OCI-LY1 (cell line): ENCODE data around the gene CLEC16A.
"Not testable (repeated sequence)": the region's sequence is repeated elsewhere in the genome, so short reads cannot be mapped to it uniquely, and the experiment has no call there.

ENCODE experiments used
- H2AFZ ChIP-seq: fragments of 200-600 bp; sonication (generic), shearing (Covaris generic); 2 replicates; pipeline ENCODE4 v1.6.0; 2014; ENCODE audit warnings: antibody characterized with exemption, mild to moderate bottlenecking, low read length
- H3F3A ChIP-seq: fragments of 200-600 bp; sonication (generic), shearing (Covaris generic); 2 replicates; pipeline ENCODE4 v1.6.0; 2014; ENCODE audit warnings: mild to moderate bottlenecking, antibody characterized with exemption, low read length, moderate library complexity; ENCODE audit not compliant: insufficient read depth
- H3K27ac ChIP-seq: fragments of 200-600 bp; sonication (generic); 2 replicates; pipeline ENCODE4 v1.5.1; 2014; ENCODE audit warnings: low read length, mixed run types, mild to moderate bottlenecking, low read depth; ENCODE audit not compliant: poor library complexity, severe bottlenecking
- H3K27me3 ChIP-seq: fragments of 200-600 bp; sonication (generic); 2 replicates; pipeline ENCODE4 v1.6.0; 2014; ENCODE audit warnings: antibody characterized with exemption, mild to moderate bottlenecking, low read length, moderate library complexity; ENCODE audit not compliant: insufficient read depth
- H3K36me3 ChIP-seq: fragments of 200-600 bp; sonication (generic); 2 replicates; pipeline ENCODE4 v1.6.1; 2014; ENCODE audit warnings: mild to moderate bottlenecking, antibody characterized with exemption, low read length, moderate library complexity, mixed read lengths; ENCODE audit not compliant: insufficient read depth
- H3K4me1 ChIP-seq: fragments of 200-600 bp; sonication (generic); 2 replicates; pipeline ENCODE4 v1.5.1; 2014; ENCODE audit warnings: mild to moderate bottlenecking, low read length, moderate library complexity; ENCODE audit not compliant: insufficient read depth, severe bottlenecking
- H3K4me2 ChIP-seq: fragments of 200-600 bp; sonication (generic), shearing (Covaris generic); 2 replicates; pipeline ENCODE4 v1.6.1; 2014; ENCODE audit warnings: low read length
- H3K4me3 ChIP-seq: fragments of 200-600 bp; sonication (generic); 2 replicates; pipeline ENCODE4 v1.5.1; 2014; ENCODE audit warnings: low read length, low read depth, mild to moderate bottlenecking, mixed read lengths; ENCODE audit not compliant: poor library complexity, severe bottlenecking
- H3K79me2 ChIP-seq: fragments of 200-600 bp; shearing (Covaris generic); 2 replicates; pipeline ENCODE4 v1.6.1; 2016; ENCODE audit warnings: mixed run types, low read length, mixed read lengths; ENCODE audit not compliant: insufficient read depth
- H3K9ac ChIP-seq: fragments of 200-600 bp; sonication (generic), shearing (Covaris generic); 2 replicates; pipeline ENCODE4 v1.6.1; 2014; ENCODE audit warnings: mild to moderate bottlenecking, low read length, mixed read lengths
- H3K9me2 ChIP-seq: fragments of 200-600 bp; sonication (generic), shearing (Covaris generic); 2 replicates; pipeline ENCODE4 v1.6.1; 2014; ENCODE audit warnings: low read depth, mild to moderate bottlenecking, low read length, mixed read lengths
- H3K9me3 ChIP-seq: fragments of 200-600 bp; shearing (Covaris generic); 2 replicates; pipeline ENCODE4 v1.6.1; 2014; ENCODE audit warnings: low read length, mixed read lengths
- H4K20me1 ChIP-seq: fragments of 200-600 bp; sonication (generic), shearing (Covaris generic); 2 replicates; pipeline ENCODE4 v1.6.0; 2016; ENCODE audit warnings: mild to moderate bottlenecking, low read length; ENCODE audit not compliant: insufficient read depth
- CTCF ChIP-seq: fragments of 200-600 bp; sonication (generic), shearing (Covaris generic); IDR thresholded peaks from 2 replicates; pipeline ENCODE4 v1.5.1; 2017; ENCODE audit warnings: mild to moderate bottlenecking, antibody characterized with exemption, low read length, moderate library complexity, mixed read lengths
- EZH2 ChIP-seq: fragments of 200-600 bp; sonication (generic), shearing (Covaris generic); IDR thresholded peaks from 2 replicates; pipeline ENCODE4 v1.8.0; 2017; ENCODE audit warnings: borderline replicate concordance, mixed run types, mild to moderate bottlenecking, antibody characterized with exemption, low read length, moderate library complexity, mixed read lengths

The CLEC16A gene

DNA sequence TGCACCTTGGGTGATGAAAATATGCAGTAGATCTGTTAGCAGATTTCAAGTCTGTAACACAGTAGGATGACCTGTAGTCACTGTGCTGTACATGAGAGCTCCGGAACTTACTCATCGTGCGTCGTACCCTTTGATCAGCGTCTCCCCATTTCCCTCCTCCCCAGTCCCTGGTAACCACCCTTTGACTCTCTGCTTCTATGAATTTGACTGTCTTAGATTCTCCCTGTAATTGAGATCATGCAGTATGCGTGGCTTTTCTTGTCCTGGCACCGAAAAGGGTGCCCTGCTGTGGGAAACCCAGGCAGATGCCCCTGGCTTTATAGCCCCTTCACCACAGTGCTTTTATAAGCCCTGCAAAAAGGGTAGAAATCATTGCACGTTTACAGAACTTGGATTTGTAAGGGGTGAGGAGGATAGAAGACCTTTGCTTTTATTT is 20.5 kb downstream of the CLEC16A start:
- no peaks in the 10 kb centered on the region for H3F3A ChIP-seq
- no peaks in the 10 kb centered on the region for H3K79me2 ChIP-seq
- peak overlapping the region; percentile 28; the same call in 1 of the 2 replicates for H3K4me2 ChIP-seq
- H2AFZ ChIP-seq = no peak overlapping the region
- TF ChIP-seq CTCF (no peak), EZH2 (no peak)
- no peaks in the 10 kb centered on the region for H3K9me3 ChIP-seq
- H3K27ac ChIP-seq = peak overlapping the region; percentile 27
- H4K20me1 ChIP-seq = no peaks in the 10 kb centered on the region
- peak overlapping the region; percentile 3; the same call in 1 of the 2 replicates for H3K9ac ChIP-seq
- H3K4me1 ChIP-seq = peaks cover 27% of the 10 kb centered on the region
- no peaks in the 10 kb centered on the region for H3K27me3 ChIP-seq
- H3K36me3 ChIP-seq = peaks cover 36% of the 10 kb centered on the region
- no peak overlapping the region for H3K4me3 ChIP-seq
- H3K9me2 ChIP-seq = no peaks in the 10 kb centered on the region

- Histone ChIP-seq H3K9ac (no peak overlapping the region; the same call in 1 of the 2 replicates), H3K9me2 (no peaks in the 10 kb centered on the region), H3K27ac (peak overlapping the region; percentile 27), H3K4me2 (peak overlapping the region; percentile 28; the same call in 1 of the 2 replicates), H2AFZ (no peak overlapping the region), H3K4me3 (no peak overlapping the region), H3K27me3 (no peaks in the 10 kb centered on the region), H3K9me3 (no peaks in the 10 kb centered on the region), H4K20me1 (no peaks in the 10 kb centered on the region), H3F3A (no peaks in the 10 kb centered on the region), H3K36me3 (peaks cover 32% of the 10 kb centered on the region), H3K79me2 (no peaks in the 10 kb centered on the region), H3K4me1 (peaks cover 27% of the 10 kb centered on the region)
- TF ChIP-seq EZH2 = no peak
- no peak for TF ChIP-seq CTCF
Observed at GRCh38 chr16:10965440-10966061, 21.2 kb downstream of the CLEC16A start.

DNA sequence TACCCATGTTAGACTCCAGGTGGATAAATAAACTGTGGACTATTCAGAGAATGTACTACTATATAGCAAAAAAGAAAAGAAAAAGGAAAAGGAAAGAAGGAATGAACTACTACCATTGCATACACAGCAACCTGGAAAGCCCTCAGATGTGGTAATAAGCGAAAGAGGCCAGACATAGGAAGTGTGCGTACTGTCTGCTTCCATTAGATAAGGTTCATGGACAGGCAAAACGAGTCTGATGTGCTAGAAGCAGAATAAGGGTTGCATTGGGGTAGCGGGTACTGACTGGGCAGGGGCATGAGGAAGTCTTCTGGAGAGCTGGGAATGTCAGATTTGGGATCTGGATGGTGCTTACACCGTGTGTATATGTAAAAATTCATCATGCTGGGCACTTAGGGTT is 21.8 kb downstream of the CLEC16A start:
- H3K4me2 ChIP-seq = no peak overlapping the region
- H3K36me3 ChIP-seq = peaks cover 37% of the 10 kb centered on the region
- no peak overlapping the region for H2AFZ ChIP-seq

DNA sequence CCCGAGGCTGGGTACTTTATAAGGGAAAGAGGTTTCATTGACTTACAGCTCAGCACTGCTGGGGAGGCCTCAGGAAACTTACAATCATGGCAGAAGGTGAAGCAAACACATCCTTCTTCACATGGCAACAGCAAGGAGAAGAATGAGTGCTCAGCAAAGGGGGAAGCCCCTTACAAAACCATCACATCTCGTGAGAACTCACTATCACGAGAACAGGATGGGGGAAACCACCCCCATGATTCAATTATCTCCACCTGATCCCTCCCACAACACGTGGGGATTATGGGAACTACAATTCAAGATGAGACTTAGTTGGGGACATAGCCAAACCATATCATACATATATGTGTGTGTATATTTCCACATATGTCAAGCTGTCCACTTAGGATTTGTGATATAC is 22.2 kb downstream of the CLEC16A start:
- H3K9me3 ChIP-seq, H3K79me2 ChIP-seq, H2AFZ ChIP-seq, H4K20me1 ChIP-seq, H3K9me2 ChIP-seq, H3K4me2 ChIP-seq, H3F3A ChIP-seq, H3K27ac ChIP-seq, H3K4me3 ChIP-seq, H3K9ac ChIP-seq, H3K27me3 ChIP-seq: not testable (repeated sequence)
- Histone ChIP-seq H3K36me3 (peaks cover 40% of the 10 kb centered on the region), H3K4me1 (peaks cover 27% of the 10 kb centered on the region)

More for the DNA sequence above, 21.8 kb downstream of the CLEC16A start:
- Histone ChIP-seq H3K9ac (no peak overlapping the region), H3K27me3 (no peaks in the 10 kb centered on the region), H3K9me3 (no peaks in the 10 kb centered on the region), H3F3A (no peaks in the 10 kb centered on the region), H3K9me2 (no peaks in the 10 kb centered on the region), H4K20me1 (no peaks in the 10 kb centered on the region), H3K4me1 (peaks cover 27% of the 10 kb centered on the region), H3K4me3 (no peak overlapping the region), H3K79me2 (no peaks in the 10 kb centered on the region), H3K27ac (peak overlapping the region; percentile 27)
- no peak for TF ChIP-seq CTCF
- TF ChIP-seq EZH2 = no peak
